Right lobe of liver (tissue), 6 donors: ENCODE results near the gene SCAPER. TPM values are rescaled to one million over a fixed set of nuclear protein-coding genes. Genes with fewer than 3 reads are reported as not detected.

Experiments used
- ATAC-seq, 4 donors: fragments of 200-7000 bp; cut with Tn5 transposase; one replicate each; pipeline ENCODE4 v1.9.1; 2020; ENCODE audit warnings: mild to moderate bottlenecking in 4 of 4, moderate library complexity in 4 of 4
- DNase-seq, 3 donors: peaks; one replicate each; pipeline ENCODE4 v3.0.0-alpha.2; 2020
- H3K27ac ChIP-seq, 3 donors: fragments of 200-600 bp; one replicate each; pipeline ENCODE4 v1.8.0; 2022
- H3K27me3 ChIP-seq, 2 donors: fragments of 200-600 bp; one replicate each; pipeline ENCODE4 v1.8.0; 2022
- H3K36me3 ChIP-seq, 4 donors: fragments of 200-600 bp; sonication (generic) in 1 of 4; one replicate each; pipeline versions ENCODE4 v1.5.1 to v1.8.0; 2017 to 2022; ENCODE audit warnings: control low read depth in 1 of 4
- H3K4me1 ChIP-seq, 4 donors: fragments of 200-600 bp; sonication (generic) in 1 of 4; one replicate each; pipeline versions ENCODE4 v1.5.1 to v1.8.0; 2017 to 2022; ENCODE audit warnings: control low read depth in 1 of 4
- H3K4me3 ChIP-seq, 3 donors: fragments of 200-600 bp; one replicate each; pipeline ENCODE4 v1.8.0; 2022
- H3K9me3 ChIP-seq, 4 donors: fragments of 200-600 bp; sonication (generic) in 1 of 4; one replicate each; pipeline versions ENCODE4 v1.5.1 to v1.8.0; 2017 to 2022; ENCODE audit warnings: control low read depth in 1 of 4
- CTCF ChIP-seq, 4 donors: fragments of 200-600 bp in 3 of 4; fragments of 450-650 bp in 1 of 4; IDR thresholded peaks; one replicate each; pipeline versions ENCODE4 v1.5.1 to v1.8.0; 2016 to 2022; ENCODE audit warnings: antibody characterized with exemption in 4 of 4, mild to moderate bottlenecking in 2 of 4
- POLR2A ChIP-seq: fragments of 450-650 bp; IDR thresholded peaks from one replicate; pipeline ENCODE4 v1.6.1; 2017; ENCODE audit warnings: antibody characterized with exemption, mild to moderate bottlenecking
- WGBS: methylation state at CpG from one replicate; pipeline ENCODE4 v1.1.6; 2018; ENCODE audit warnings: low coverage, low lambda C conversion rate; ENCODE audit not compliant: insufficient coverage; ENCODE audit errors: missing lambda C conversion rate; 5-methylcytosine and 5-hydroxymethylcytosine counted together
- intact Hi-C, 2 donors: fragments of 100-400 bp; cut with DNase I; formaldehyde crosslinking; loops; one replicate each; pipeline versions ENCODE4 v1.11.2 to v1.14.1; 2022
- total RNA-seq, 6 experiments: library from RNA; depleted of rRNA in 2 of 6; stranded (reverse); fragments of >200 nt in 2 of 6; fragmentation: NEBNext Ultra II Directional in 3 of 6; extraction: Animal tissue kit (Norgen Biotek cat#: 25700) in 3 of 6; gene quantifications; one replicate each; pipeline versions ENCODE4 v1.1.0 to v1.2.4, GENCODE V29; 2016 to 2023
- donor health status: DM: no; HTN: yes; CAD: no.
- donor health status: DM: no; HTN: no; CAD: no.
- donor health status: DM: no; HTN: no; CAD: no.
- donor health status: DM: no; HTN: yes; CAD: no.
- donor health status: DM: no; HTN: yes; CAD: no.

The SCAPER gene
- total RNA-seq, 6 experiments from 2014 or later: 6.7 to 17.3 (median 10.4) TPM

- TF ChIP-seq CTCF (IDR thresholded peaks at IDR 0.05): no peak
- TF ChIP-seq POLR2A: no peak
- no peak for DNase-seq
- ATAC-seq: no peak
- no peaks in the 10 kb centered on the region for H3K4me1 ChIP-seq
- intact Hi-C loops: no loop called here
- no peaks in the 10 kb centered on the region for H3K27me3 ChIP-seq
- no peak overlapping the region for H3K4me3 ChIP-seq
- H3K36me3 ChIP-seq: no peaks in the 10 kb centered on the region
- no peaks in the 10 kb centered on the region for H3K9me3 ChIP-seq
- H3K27ac ChIP-seq: no peak overlapping the region
Observed at GRCh38 chr15:76756381-76756780, 148.8 kb downstream of the SCAPER start.

GRCh38 chr15:76753771-76754170 is 151.4 kb downstream of the SCAPER start:
- Histone ChIP-seq H3K4me1 (no peaks in the 10 kb centered on the region), H3K27ac (no peak overlapping the region), H3K9me3 (no peaks in the 10 kb centered on the region), H3K4me3 (no peak overlapping the region), H3K27me3 (no peaks in the 10 kb centered on the region), H3K36me3 (no peaks in the 10 kb centered on the region)
- ATAC-seq: no peak
- no peak for DNase-seq
- no peak for TF ChIP-seq POLR2A
- no peak for TF ChIP-seq CTCF (IDR thresholded peaks at IDR 0.05)
- 86% methylated on average over 6 of the region's 6 CpGs for WGBS
- intact Hi-C loops: no loop called here

GRCh38 chr15:76753131-76753530 is 152.0 kb downstream of the SCAPER start:
- no peak overlapping the region for H3K27ac ChIP-seq
- ATAC-seq: no peak
- no peak for TF ChIP-seq CTCF (IDR thresholded peaks at IDR 0.05)
- TF ChIP-seq POLR2A: no peak
- WGBS: 100% methylated on average over 1 of the region's 1 CpG
- intact Hi-C loops: no loop called here
- H3K4me1 ChIP-seq: no peaks in the 10 kb centered on the region
- DNase-seq: no peak
- H3K4me3 ChIP-seq: no peak overlapping the region
- no peaks in the 10 kb centered on the region for H3K9me3 ChIP-seq
- no peaks in the 10 kb centered on the region for H3K36me3 ChIP-seq
- no peaks in the 10 kb centered on the region for H3K27me3 ChIP-seq

GRCh38 chr15:76752549-76752948 is 152.6 kb downstream of the SCAPER start:
- DNase-seq (no peak), ATAC-seq (no peak)
- Histone ChIP-seq H3K9me3 (no peaks in the 10 kb centered on the region), H3K27ac (no peak overlapping the region), H3K36me3 (no peaks in the 10 kb centered on the region), H3K27me3 (no peaks in the 10 kb centered on the region), H3K4me3 (no peak overlapping the region), H3K4me1 (no peaks in the 10 kb centered on the region)
- TF ChIP-seq POLR2A (no peak), CTCF (IDR thresholded peaks at IDR 0.05) (no peak)
- intact Hi-C loops: no loop called here

- WGBS: 92% methylated on average over 4 of the region's 4 CpGs
Observed at GRCh38 chr15:76737573-76737972, 167.6 kb downstream of the SCAPER start.

More at GRCh38 chr15:76737573-76737972, 167.6 kb downstream of the SCAPER start:
- TF ChIP-seq POLR2A: no peak
- TF ChIP-seq CTCF (IDR thresholded peaks at IDR 0.05): no peak
- Histone ChIP-seq H3K27me3 (no peaks in the 10 kb centered on the region), H3K36me3 (peaks cover 0 to 5% (median 1%) of the 10 kb centered on the region in 4 donors), H3K9me3 (no peaks in the 10 kb centered on the region), H3K4me3 (no peak overlapping the region), H3K27ac (no peak overlapping the region), H3K4me1 (no peaks in the 10 kb centered on the region)
- intact Hi-C loops: no loop called here
- DNase-seq (no peak), ATAC-seq (no peak)
